HepG2 (cell line): ENCODE results near the gene GBA2. TPM values are rescaled to one million over a fixed set of nuclear protein-coding genes. Genes with fewer than 3 reads are reported as not detected.
A peak's percentile ranks its signal among the peaks of the same experiment; 100 is the strongest.

Experiments
- ASH2L ChIP-seq: fragments of 300-600, 200-600 bp; sonication (generic); IDR thresholded peaks from 2 replicates; pipeline ENCODE4 v1.7.0; 2017; ENCODE audit warnings: low read depth, mild to moderate bottlenecking, moderate library complexity, mixed read lengths, low read length; ENCODE audit not compliant: insufficient read length
- ATF3 ChIP-seq: sonication (generic); formaldehyde crosslinking; IDR thresholded peaks from 2 replicates; pipeline ENCODE4 v1.4.0; 2020; ENCODE audit warnings: missing genetic modification reagents
- CBX5 ChIP-seq: sonication (generic); formaldehyde crosslinking; IDR thresholded peaks from 2 replicates; pipeline ENCODE4 v1.4.0; 2020; ENCODE audit warnings: missing genetic modification reagents, borderline replicate concordance
- CC2D1A ChIP-seq: sonication (generic); formaldehyde crosslinking; IDR thresholded peaks from 2 replicates; pipeline ENCODE4 v1.8.1; 2023; ENCODE audit warnings: mild to moderate bottlenecking, missing genetic modification reagents
- DMTF1 ChIP-seq: sonication (generic); formaldehyde crosslinking; IDR thresholded peaks from 2 replicates; pipeline ENCODE4 v1.4.0; 2020; ENCODE audit warnings: mild to moderate bottlenecking, missing genetic modification reagents
- FOXA1 ChIP-seq, 2 experiments: fragments of 450-650 bp in 1 of 2; sonication (generic) in 1 of 2; formaldehyde crosslinking in 1 of 2; IDR thresholded peaks; 2 replicates each; pipeline versions ENCODE4 v1.4.0 to v1.6.1; 2016 to 2020; ENCODE audit warnings: missing genetic modification reagents in 1 of 2
- GLMP ChIP-seq: sonication (generic); formaldehyde crosslinking; IDR thresholded peaks from 2 replicates; pipeline ENCODE4 v1.9.0; 2021; ENCODE audit warnings: missing genetic modification reagents, mild to moderate bottlenecking, borderline replicate concordance
- KLF9 ChIP-seq: IDR thresholded peaks from 2 replicates; pipeline ENCODE4 v1.6.1; 2016; ENCODE audit warnings: low read depth
- NFKB2 ChIP-seq: sonication (generic); formaldehyde crosslinking; IDR thresholded peaks from 2 replicates; pipeline ENCODE4 v1.4.0; 2020; ENCODE audit warnings: missing genetic modification reagents, borderline replicate concordance
- RERE ChIP-seq: IDR thresholded peaks from 2 replicates; pipeline ENCODE4 v1.6.1; 2016; ENCODE audit warnings: low read depth, missing genetic modification reagents, missing compliant biosample characterization
- SOX6 ChIP-seq, 2 experiments: fragments of 450-650 bp in 1 of 2; sonication (generic) in 1 of 2; formaldehyde crosslinking in 1 of 2; IDR thresholded peaks; 2 replicates each; pipeline versions ENCODE4 v1.4.0 to v1.6.1; 2017 to 2020; ENCODE audit warnings: antibody characterized with exemption in 1 of 2, mild to moderate bottlenecking in 1 of 2, missing genetic modification reagents in 1 of 2
- SRY ChIP-seq: sonication (generic); formaldehyde crosslinking; IDR thresholded peaks from 2 replicates; pipeline ENCODE4 v1.8.0; 2022; ENCODE audit warnings: mild to moderate bottlenecking, missing genetic modification reagents
- TBL1XR1 ChIP-seq: fragments of 150-350 bp; IDR thresholded peaks from 2 replicates; pipeline ENCODE4 v1.6.1; 2014; ENCODE audit warnings: borderline replicate concordance, low read length; ENCODE audit not compliant: partially characterized antibody
- ZMAT5 ChIP-seq: sonication (generic); formaldehyde crosslinking; IDR thresholded peaks from 2 replicates; pipeline ENCODE4 v1.5.0; 2020; ENCODE audit warnings: mild to moderate bottlenecking, low read depth, missing genetic modification reagents, borderline replicate concordance
- ZNF136 ChIP-seq: sonication (generic); formaldehyde crosslinking; IDR thresholded peaks from 2 replicates; pipeline ENCODE4 v1.8.1; 2022; ENCODE audit warnings: low read depth, mild to moderate bottlenecking, moderate library complexity, missing genetic modification reagents
- ZNF207 ChIP-seq: fragments of 450-650 bp; IDR thresholded peaks from 2 replicates; pipeline ENCODE4 v1.6.1; 2016; ENCODE audit warnings: antibody characterized with exemption, borderline replicate concordance
- ZNF251 ChIP-seq: sonication (generic); formaldehyde crosslinking; IDR thresholded peaks from 2 replicates; pipeline ENCODE4 v1.9.0; 2021; ENCODE audit warnings: mild to moderate bottlenecking, missing genetic modification reagents
- ZNF777 ChIP-seq: sonication (generic); formaldehyde crosslinking; IDR thresholded peaks from 2 replicates; pipeline ENCODE4 v1.4.0; 2020; ENCODE audit warnings: missing genetic modification reagents
- ZSCAN20 ChIP-seq: sonication (generic); formaldehyde crosslinking; IDR thresholded peaks from 2 replicates; pipeline ENCODE4 v1.4.0; 2020; ENCODE audit warnings: missing genetic modification reagents, mild to moderate bottlenecking, borderline replicate concordance
- polyA plus RNA-seq, 8 experiments: library from polyadenylated mRNA; depleted of rRNA in 3 of 8; stranded (reverse) in 7 of 8; unstranded in 1 of 8; fragments of >200 nt; fragmentation: Illumina TruSeq in 4 of 8; extraction: Trizol in 4 of 8; gene quantifications; 2 replicates each; pipeline versions ENCODE4 v1.2.1 to v1.2.3, GENCODE V29; 2011 to 2016; ENCODE audit warnings: low read depth in 4 of 8, missing spikeins in 1 of 8, mixed read lengths in 1 of 8; ENCODE audit not compliant: insufficient read depth in 1 of 8
- total RNA-seq, 5 experiments: library from RNA; depleted of rRNA; stranded (reverse); fragments of >200 nt; fragmentation: Illumina TruSeq; extraction: Trizol; gene quantifications; 2 replicates each; pipeline ENCODE4 v1.2.3, GENCODE V29; 2016; ENCODE audit warnings: low read depth in 1 of 5

GBA2 gene
- total and polyA plus RNA-seq, 2 of the 13 experiments (the other 11 are each of a cell fraction or from before 2014, with no cell fraction given): 37.5 to 86.1 TPM

- TF ChIP-seq FOXA1 (IDR thresholded peaks at IDR 0.05) (no peak), FOXA1 (CRISPR knock-in tag; IDR thresholded peaks at IDR 0.05) (0 out of 2 replicates have a peak, but pooled peaks have one; percentile 8), ASH2L (peak; percentile 6), NFKB2 (CRISPR knock-in tag) (no peak), RERE (no peak), ZMAT5 (CRISPR knock-in tag) (no peak), SRY (CRISPR knock-in tag) (no peak; the same call in 1 of the 2 replicates), GLMP (CRISPR knock-in tag) (no peak), ZNF251 (CRISPR knock-in tag) (no peak), ATF3 (CRISPR knock-in tag) (no peak), CBX5 (no peak), ZNF777 (no peak), ZNF136 (CRISPR knock-in tag) (no peak), DMTF1 (CRISPR knock-in tag) (no peak), CC2D1A (CRISPR knock-in tag) (no peak), TBL1XR1 (no peak), KLF9 (CRISPR knock-in tag) (no peak), ZSCAN20 (CRISPR knock-in tag) (no peak), ZNF207 (no peak), SOX6 (IDR thresholded peaks at IDR 0.05) (no peak), SOX6 (CRISPR knock-in tag; IDR thresholded peaks at IDR 0.05) (no peak)
These were observed 17.4 kb downstream of the GBA2 start (continued) for GRCh38 chr9:35731415-35732184.
